ENCODE results near the gene SOWAHA. TPM values are rescaled to one million over a fixed set of nuclear protein-coding genes. Genes with fewer than 3 reads are reported as not detected.
"Not testable (repeated sequence)": the region's sequence is repeated elsewhere in the genome, so short reads cannot be mapped to it uniquely, and the experiment has no call there.

Gene SOWAHA
- total RNA-seq, 1 experiment from 2014 or later: 0.02 TPM

DNA sequence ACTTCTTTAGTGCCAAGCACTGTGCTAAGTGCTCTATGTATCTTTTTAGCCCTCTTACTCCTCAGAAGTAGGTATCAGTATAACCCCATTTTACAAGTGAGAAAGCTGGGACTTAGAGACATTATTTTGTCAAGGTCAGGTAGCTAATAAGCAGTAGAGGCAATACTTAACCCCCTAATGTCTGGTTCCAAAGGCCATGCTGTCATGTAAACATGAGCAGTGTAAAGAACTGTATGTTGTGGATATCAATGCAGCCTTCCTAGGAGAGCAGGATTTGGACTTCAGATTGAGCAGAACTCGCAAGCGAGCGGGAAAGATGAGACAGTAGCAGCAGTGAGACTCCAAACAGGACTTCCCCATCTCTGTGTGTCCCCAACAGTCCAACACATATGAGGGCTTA lies 21.0 kb downstream of the SOWAHA start:
- H3K27me3 ChIP-seq: no peaks in the 10 kb centered on the region
- no peaks in the 10 kb centered on the region for H3K36me3 ChIP-seq
- no peaks in the 10 kb centered on the region for H3K4me1 ChIP-seq
- no peak for DNase-seq
- H3K27ac ChIP-seq: no peak overlapping the region
- no peak overlapping the region for H3K4me3 ChIP-seq
- no peaks in the 10 kb centered on the region for H3K9me3 ChIP-seq (replicated peaks)

- no peaks in the 10 kb centered on the region for H3K36me3 ChIP-seq
- H3K4me3 ChIP-seq: no peak overlapping the region
- no peaks in the 10 kb centered on the region for H3K9me3 ChIP-seq (replicated peaks)
- no peaks in the 10 kb centered on the region for H3K4me1 ChIP-seq
- H3K27ac ChIP-seq: no peak overlapping the region
- no peaks in the 10 kb centered on the region; the same call in 1 of the 2 replicates for H3K27me3 ChIP-seq
- DNase-seq: no peak
Measured at GRCh38 chr5:132836852-132837251, 23.8 kb downstream of the SOWAHA start.

DNA sequence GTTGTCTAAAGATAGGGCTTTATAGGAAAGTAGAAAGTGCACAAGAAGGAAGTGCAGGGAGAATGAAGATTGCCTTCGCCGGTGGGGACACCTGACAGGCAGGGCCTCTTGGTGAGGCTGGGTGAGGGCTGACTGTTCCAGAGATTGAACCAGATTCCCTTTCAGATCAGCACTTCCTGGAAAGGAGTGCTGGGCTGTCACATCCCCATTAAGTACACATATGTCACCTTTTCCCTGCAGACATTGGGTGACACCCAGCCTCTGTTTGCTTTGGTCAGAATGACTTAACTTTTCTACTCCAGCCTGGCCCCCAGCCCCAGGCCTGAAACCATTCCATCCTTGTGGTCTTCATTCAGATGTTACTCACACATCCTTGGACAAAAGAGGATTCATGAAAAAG lies 24.8 kb downstream of the SOWAHA start:
- no peaks in the 10 kb centered on the region; the same call in 1 of the 2 replicates for H3K27me3 ChIP-seq
- no peak for DNase-seq
- no peaks in the 10 kb centered on the region for H3K4me1 ChIP-seq
- no peaks in the 10 kb centered on the region for H3K36me3 ChIP-seq
- H3K9me3 ChIP-seq (replicated peaks): no peaks in the 10 kb centered on the region
- H3K27ac ChIP-seq: no peak overlapping the region
- no peak overlapping the region for H3K4me3 ChIP-seq

GRCh38 chr5:132838516-132839282 lies 25.6 kb downstream of the SOWAHA start:
- no peaks in the 10 kb centered on the region for H3K36me3 ChIP-seq
- no peak overlapping the region for H3K4me3 ChIP-seq
- H3K27ac ChIP-seq: no peak overlapping the region
- no peak for DNase-seq
- H3K27me3 ChIP-seq: no peaks in the 10 kb centered on the region; the same call in 1 of the 2 replicates
- no peaks in the 10 kb centered on the region for H3K9me3 ChIP-seq (replicated peaks)
- no peaks in the 10 kb centered on the region for H3K4me1 ChIP-seq

DNA sequence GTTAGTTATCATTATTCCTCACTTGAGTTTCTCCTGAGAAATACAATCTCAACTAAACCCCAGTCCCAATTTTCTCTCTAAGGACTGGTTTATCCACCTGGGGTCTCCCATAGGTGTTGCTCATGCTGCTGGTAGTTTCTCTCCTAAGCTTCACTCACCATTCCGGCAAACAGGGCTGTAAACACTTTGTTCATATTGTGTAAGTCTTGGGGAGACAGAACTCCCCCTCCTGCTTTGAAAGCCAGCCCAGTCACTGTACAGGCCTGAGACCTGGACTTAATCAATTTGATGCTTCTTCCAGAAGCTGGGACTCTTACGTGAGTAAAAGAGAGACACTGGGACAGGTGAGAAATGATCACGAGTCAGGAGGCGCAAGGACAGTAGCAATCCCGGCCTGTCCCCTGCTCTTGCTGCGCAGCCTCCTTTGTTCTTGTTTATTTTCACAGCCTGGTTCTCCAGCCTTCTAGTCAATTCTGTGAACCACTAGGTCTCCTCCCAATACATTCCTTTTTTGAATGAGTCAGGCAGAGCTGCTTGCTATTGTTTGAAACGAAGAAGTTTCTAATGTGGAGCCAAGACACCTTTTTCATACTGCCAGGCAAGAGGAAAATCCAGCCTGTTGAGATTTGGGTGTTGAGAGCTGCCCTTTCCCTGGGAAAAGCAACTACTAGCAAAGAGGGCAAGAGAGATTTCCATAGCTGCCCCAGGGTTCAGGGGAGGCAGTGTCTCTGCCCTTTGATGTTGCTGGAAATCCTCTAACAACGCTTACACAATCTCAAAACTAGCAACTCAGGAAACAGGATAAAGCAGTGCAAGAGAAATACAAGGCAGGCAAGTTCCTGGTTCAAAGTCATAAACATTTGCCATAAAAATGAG lies 26.6 kb downstream of the SOWAHA start:
- Histone ChIP-seq H3K9me3 (replicated peaks) (no peaks in the 10 kb centered on the region), H3K4me1 (no peaks in the 10 kb centered on the region), H3K27me3 (no peaks in the 10 kb centered on the region; the same call in 1 of the 2 replicates), H3K27ac (no peak overlapping the region), H3K4me3 (no peak overlapping the region), H3K36me3 (no peaks in the 10 kb centered on the region)
- DNase-seq: no peak

- no peaks in the 10 kb centered on the region for H3K4me1 ChIP-seq
- H3K27ac ChIP-seq: no peak overlapping the region
- no peak for DNase-seq
- H3K9me3 ChIP-seq (replicated peaks): no peaks in the 10 kb centered on the region
- no peak overlapping the region for H3K4me3 ChIP-seq
- no peaks in the 10 kb centered on the region; the same call in 1 of the 2 replicates for H3K27me3 ChIP-seq
- H3K36me3 ChIP-seq: no peaks in the 10 kb centered on the region
Measured at GRCh38 chr5:132840313-132840712, 27.2 kb downstream of the SOWAHA start.

DNA sequence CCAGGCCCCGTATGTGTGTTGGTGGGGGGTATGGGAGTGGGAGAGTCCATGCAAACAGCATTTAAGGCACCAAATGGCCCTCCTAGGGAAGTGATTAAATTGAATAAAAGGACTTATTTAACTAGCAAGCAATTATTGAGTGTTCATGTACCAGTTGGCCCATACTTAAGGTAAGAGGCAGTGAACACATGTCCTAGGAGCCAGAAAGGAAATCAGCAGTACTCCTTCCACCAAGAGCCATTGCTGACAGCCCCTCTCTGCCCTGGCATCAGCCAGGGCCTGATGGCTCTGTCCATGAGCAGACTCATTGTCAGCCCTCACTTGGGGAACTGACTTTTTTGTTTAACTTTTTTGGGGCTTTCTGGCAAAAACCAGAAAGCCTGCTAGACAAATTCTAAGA lies 27.8 kb downstream of the SOWAHA start:
- no peaks in the 10 kb centered on the region for H3K9me3 ChIP-seq (replicated peaks)
- H3K27ac ChIP-seq: no peak overlapping the region
- no peaks in the 10 kb centered on the region; the same call in 1 of the 2 replicates for H3K27me3 ChIP-seq
- no peaks in the 10 kb centered on the region for H3K4me1 ChIP-seq
- no peak overlapping the region for H3K4me3 ChIP-seq
- no peaks in the 10 kb centered on the region for H3K36me3 ChIP-seq
- no peak for DNase-seq

DNA sequence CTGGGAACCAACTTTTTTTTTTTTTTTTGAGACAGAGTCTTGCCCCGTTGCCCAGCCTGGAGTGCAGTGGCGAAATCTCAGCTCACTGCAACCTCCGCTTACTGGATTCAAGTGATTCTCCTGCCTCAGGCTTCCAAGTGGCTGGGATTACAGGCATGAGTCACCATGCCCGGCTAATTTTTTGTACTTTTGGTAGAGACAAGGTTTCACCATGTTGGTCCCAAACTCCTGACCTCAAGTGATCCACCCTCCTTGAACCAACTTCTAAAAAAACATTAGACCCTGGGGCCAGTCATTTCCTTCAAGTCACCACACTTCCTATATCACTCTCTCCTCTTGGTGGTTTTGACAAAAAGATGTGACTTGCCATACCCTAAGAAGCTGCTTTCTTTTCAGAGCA lies 28.2 kb downstream of the SOWAHA start:
- no peaks in the 10 kb centered on the region for H3K36me3 ChIP-seq
- H3K9me3 ChIP-seq (replicated peaks): no peaks in the 10 kb centered on the region
- no peak for DNase-seq
- no peak overlapping the region for H3K27ac ChIP-seq
- H3K4me3 ChIP-seq: no peak overlapping the region
- H3K4me1 ChIP-seq: no peaks in the 10 kb centered on the region
- H3K27me3 ChIP-seq: no peaks in the 10 kb centered on the region; the same call in 1 of the 2 replicates

DNA sequence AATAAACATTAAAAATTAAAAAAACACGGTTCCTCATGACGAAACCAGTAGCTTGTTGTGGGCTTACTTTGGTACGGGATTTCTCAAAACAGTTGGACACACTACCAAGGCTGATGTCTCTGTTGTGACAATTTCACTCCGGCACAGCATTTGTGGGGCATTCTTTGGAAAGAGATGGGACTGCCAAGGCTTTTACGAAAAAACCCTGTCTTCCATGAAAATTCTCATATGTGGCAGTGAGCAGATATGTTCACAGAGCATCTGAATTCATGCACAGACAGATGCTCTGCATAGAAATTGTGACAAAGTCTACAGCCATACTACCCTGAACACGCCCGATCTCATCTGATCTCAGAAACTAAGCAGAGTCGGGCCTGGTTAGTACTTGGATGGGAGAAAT lies 35.2 kb downstream of the SOWAHA start:
- Histone ChIP-seq H3K36me3 (no peaks in the 10 kb centered on the region), H3K27ac (no peak overlapping the region), H3K4me3 (no peak overlapping the region), H3K9me3 (replicated peaks) (no peaks in the 10 kb centered on the region), H3K27me3 (no peaks in the 10 kb centered on the region), H3K4me1 (no peaks in the 10 kb centered on the region)
- no peak for DNase-seq

DNA sequence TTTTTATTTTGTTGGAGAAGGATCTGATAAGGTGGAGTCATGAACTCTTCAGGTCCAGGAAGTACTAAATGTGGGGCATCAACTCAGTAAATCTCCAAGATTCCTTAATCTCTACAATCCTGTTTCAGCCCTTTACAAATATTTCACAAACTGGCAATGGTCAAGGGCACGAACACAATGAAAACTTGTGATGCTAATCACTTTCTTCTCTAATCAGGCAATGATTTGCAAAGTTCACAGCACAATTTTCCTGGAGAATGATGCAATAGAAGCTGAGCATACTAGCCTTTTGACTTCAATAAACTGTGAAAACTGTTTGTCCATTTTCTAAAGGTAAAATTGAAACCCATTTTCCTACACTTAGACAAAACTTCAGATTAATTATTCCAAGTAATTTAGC lies 36.2 kb downstream of the SOWAHA start:
- Histone ChIP-seq H3K4me1 (no peaks in the 10 kb centered on the region), H3K4me3 (no peak overlapping the region), H3K27ac (no peak overlapping the region), H3K9me3 (replicated peaks) (no peaks in the 10 kb centered on the region), H3K36me3 (no peaks in the 10 kb centered on the region), H3K27me3 (peaks cover 2% of the 10 kb centered on the region; the same call in 1 of the 2 replicates)
- no peak for DNase-seq

DNA sequence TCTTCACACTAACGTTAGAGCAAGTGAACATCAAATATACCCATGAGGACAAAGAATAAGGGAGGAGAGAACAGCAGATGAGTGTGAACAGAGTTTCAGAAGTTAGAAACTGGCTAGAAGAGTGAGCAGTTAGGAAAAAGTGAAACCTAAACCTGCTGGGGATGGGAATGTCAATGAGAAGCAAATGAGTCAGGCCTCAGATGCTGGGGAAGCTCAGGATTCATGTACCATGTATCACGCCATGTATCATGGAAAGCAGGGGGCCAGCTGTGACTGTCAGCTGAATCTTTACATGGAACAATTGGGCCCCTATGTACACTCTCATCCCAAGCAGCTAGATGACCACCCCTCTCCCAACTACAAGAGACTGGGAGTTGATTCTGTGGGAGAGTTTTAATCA lies 37.0 kb downstream of the SOWAHA start:
- H3K36me3 ChIP-seq: no peaks in the 10 kb centered on the region
- H3K4me3 ChIP-seq: no peak overlapping the region
- H3K27me3 ChIP-seq: peaks cover 4% of the 10 kb centered on the region; the same call in 1 of the 2 replicates
- H3K9me3 ChIP-seq (replicated peaks): no peaks in the 10 kb centered on the region
- H3K4me1 ChIP-seq: no peaks in the 10 kb centered on the region
- no peak overlapping the region for H3K27ac ChIP-seq
- DNase-seq: no peak

- H3K9me3 ChIP-seq (replicated peaks): no peaks in the 10 kb centered on the region
- H3K27ac ChIP-seq: no peak overlapping the region
- peaks cover 4% of the 10 kb centered on the region; the same call in 1 of the 2 replicates for H3K27me3 ChIP-seq
- H3K36me3 ChIP-seq: no peaks in the 10 kb centered on the region
- no peak for DNase-seq
- H3K4me3 ChIP-seq: no peak overlapping the region
- no peaks in the 10 kb centered on the region for H3K4me1 ChIP-seq
Measured at GRCh38 chr5:132853323-132853722, 40.2 kb downstream of the SOWAHA start.

GRCh38 chr5:132853790-132854189 lies 40.7 kb downstream of the SOWAHA start:
- H3K4me1 ChIP-seq: no peaks in the 10 kb centered on the region
- H3K36me3 ChIP-seq: no peaks in the 10 kb centered on the region
- H3K27ac ChIP-seq: no peak overlapping the region
- DNase-seq: no peak
- peaks cover 4% of the 10 kb centered on the region; the same call in 1 of the 2 replicates for H3K27me3 ChIP-seq
- H3K4me3 ChIP-seq: no peak overlapping the region
- H3K9me3 ChIP-seq (replicated peaks): no peaks in the 10 kb centered on the region

GRCh38 chr5:132854301-132854700 lies 41.2 kb downstream of the SOWAHA start:
- no peak for DNase-seq
- no peaks in the 10 kb centered on the region for H3K4me1 ChIP-seq
- no peak overlapping the region for H3K27ac ChIP-seq
- no peaks in the 10 kb centered on the region; the same call in 1 of the 2 replicates for H3K9me3 ChIP-seq (replicated peaks)
- H3K36me3 ChIP-seq: no peaks in the 10 kb centered on the region
- no peak overlapping the region for H3K4me3 ChIP-seq
- H3K27me3 ChIP-seq: peaks cover 4% of the 10 kb centered on the region; the same call in 1 of the 2 replicates

DNA sequence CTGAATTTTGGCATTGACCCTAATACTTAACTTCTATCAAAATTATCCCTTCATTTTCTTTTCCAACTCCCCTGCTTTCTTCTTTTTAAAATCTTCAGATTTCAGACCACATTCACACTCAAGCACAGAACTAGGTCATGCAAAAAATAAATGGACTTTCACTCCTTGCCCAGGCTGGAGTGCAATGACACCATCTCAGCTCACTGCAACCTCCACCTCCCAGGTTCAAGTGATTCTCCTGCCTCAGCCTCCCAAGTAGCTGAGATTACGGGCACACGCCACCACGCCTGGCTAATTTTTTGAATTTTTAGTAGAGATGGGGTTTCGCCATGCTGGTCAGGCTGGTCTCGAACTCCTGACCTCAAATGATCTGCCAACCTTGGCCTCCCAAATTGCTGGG lies 41.9 kb downstream of the SOWAHA start:
- H3K27ac ChIP-seq; H3K9me3 ChIP-seq (replicated peaks); H3K4me3 ChIP-seq; H3K27me3 ChIP-seq; DNase-seq; H3K4me1 ChIP-seq; H3K36me3 ChIP-seq: not testable (repeated sequence)

All from SJCRH30 (cell line).